Inferior parietal cortex (tissue), 1 donor: ENCODE results near the gene NXN.
"Not testable (repeated sequence)": the region's sequence is repeated elsewhere in the genome, so short reads cannot be mapped to it uniquely, and the experiment has no call there.

Source experiments
- DNase-seq: peaks from one replicate; pipeline ENCODE4 v3.0.0-alpha.2; 2016; ENCODE audit errors: extremely low spot score

The NXN gene

GRCh38 chr17:830381-830780 is 149.2 kb downstream of the NXN start:
- DNase-seq: no peak

- DNase-seq: not testable (repeated sequence)
Observed at GRCh38 chr17:829614-830013, 150.0 kb downstream of the NXN start.

GRCh38 chr17:828761-829160 is 150.8 kb downstream of the NXN start:
- DNase-seq: no peak

DNA sequence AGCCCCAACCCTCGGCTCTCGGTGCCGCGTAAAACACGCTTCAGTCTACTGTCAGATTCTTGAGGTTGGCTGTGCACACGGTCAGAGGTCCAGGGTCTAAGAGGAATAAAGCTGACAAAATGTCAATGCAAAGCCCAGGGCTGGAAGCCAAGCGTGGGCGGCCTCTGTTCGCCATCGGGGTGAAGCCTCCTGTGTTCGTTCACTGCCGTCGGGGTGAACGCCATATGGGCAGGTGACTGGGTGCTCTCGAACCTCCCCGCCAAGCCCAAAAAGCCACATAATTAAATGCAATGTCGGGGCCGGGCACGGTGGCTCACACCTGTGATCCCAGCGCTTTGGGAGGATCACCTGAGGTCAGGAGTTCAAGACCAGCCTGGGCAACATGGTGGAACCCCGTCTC is 152.8 kb downstream of the NXN start:
- DNase-seq: no peak

DNA sequence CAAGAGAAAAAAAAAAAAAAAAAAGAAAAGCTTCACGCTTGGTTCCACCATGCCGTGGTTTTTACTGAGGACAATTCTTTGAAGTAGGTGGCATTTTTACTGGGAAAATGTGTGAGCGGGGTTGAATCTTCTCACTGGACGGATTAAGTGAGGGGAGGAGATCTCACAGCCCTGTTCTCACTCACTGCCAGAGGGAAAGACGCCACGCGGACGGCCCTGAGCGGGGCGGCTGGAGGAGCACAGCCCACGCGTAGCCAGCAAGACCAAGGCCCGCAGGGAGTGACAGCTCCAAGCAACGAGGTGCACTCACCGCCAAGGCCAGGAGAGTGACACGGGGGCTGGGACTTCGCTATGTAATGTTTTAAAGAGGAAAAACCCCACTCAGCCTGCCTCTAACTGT is 154.4 kb downstream of the NXN start:
- no peak for DNase-seq

GRCh38 chr17:824378-824777 is 155.2 kb downstream of the NXN start:
- DNase-seq: no peak

DNA sequence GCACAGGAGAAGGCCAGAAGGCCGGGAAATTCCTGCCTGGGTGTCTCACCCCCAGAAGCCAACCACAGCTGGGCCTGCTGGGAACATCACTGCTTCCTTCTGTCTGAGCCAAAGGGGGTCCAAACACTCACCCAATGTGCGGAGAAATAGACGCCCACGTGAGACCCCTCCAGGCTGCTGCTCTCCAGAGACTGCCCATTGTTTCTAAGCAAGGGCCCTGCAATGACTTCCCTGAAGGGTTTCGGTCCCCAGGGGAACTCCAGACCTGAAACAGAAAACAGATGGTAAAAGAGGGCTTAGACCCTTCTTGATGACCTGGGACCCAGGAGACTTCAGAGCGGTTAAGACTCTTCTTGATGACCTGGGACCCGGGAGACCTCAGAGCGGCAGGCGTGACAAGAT is 156.1 kb downstream of the NXN start:
- no peak for DNase-seq

GRCh38 chr17:819251-819650 is 160.3 kb downstream of the NXN start:
- no peak for DNase-seq

GRCh38 chr17:814371-814770 is 165.2 kb downstream of the NXN start:
- no peak for DNase-seq

DNA sequence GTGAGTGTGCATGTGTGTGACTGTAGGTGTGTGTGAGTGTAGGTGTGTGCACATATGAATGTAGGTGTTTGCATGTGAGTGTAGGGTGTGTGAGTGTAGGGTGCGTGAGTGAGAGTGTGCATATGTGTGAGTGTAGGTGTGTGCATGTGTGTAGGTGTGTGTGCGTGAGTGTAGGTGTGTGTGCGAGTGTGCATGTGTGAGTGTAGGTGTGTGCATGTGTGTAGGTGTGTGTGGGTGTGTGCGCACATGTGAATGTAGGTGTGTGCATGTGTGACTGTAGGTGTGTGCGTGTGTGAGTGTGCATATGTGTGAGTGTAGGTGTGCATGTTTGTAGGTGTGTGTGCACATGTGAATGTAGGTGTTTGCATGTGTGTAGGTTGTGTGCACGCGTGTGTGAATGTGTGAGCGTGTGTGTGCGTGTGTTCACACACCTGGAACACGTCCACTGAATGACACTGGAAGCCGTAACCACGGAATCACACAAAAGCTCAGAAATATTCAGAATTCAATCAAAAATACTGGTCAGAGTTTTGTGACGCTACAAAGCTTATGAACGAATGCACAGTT is 166.9 kb downstream of the NXN start:
- no peak for DNase-seq

DNA sequence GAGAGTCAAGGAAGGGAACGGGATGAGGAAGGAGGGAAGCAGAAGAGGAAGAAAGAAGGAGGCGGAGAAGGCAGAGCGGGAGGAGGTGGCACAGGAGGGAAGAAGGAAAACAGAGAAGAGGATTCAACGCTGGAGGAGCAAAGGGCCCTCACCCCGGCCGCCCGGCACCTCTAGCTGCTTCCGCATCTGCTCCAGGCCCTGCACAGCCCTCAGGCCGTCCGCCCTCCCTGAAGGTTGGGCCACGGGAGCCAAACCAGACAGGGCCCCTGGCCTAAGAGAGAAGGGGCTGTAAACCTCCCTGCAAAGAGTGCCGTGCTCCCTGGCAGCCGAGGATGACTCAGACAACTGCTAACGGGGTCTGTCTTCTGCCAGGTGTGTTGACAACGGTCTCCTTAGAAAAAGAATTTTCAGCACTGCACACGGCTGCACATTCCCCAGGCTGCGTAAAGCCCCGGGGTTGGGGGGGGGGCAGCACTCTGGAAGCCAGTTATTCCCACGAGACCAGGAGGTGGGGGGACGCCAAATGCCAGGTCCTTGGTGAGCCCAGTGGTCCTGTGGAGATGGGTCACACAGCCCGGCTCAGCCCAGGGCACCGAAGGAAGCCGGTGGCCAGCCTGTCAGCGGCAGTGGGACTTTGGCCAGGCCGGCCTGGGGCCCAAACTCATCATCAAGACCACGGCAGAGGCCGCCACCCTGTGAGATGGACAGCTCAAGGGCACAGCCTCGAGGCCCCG is 168.4 kb downstream of the NXN start:
- DNase-seq: no peak

- DNase-seq: no peak
Observed at GRCh38 chr17:807523-808294, 171.9 kb downstream of the NXN start.

- DNase-seq: no peak
Observed at GRCh38 chr17:806781-807522, 172.6 kb downstream of the NXN start.

DNA sequence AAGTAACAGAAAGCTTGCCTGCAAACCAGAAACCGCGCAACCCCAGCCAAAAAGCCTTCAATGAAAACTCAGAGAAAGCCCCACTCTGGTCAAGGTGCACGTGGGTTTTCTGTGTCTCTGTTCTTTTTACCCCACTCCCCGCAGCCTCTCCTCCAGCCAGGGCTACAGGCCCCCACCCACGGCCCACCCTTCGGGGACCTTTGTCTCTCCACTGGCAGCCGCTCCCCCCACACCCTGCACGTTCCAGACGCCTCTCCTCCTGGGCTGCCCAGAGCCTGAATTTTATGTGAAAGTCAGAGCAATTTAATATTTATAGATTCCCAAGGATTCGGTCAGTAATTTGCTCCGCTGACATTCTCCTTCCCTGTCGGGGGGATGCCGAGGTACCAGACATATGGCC is 173.2 kb downstream of the NXN start:
- DNase-seq: no peak

DNA sequence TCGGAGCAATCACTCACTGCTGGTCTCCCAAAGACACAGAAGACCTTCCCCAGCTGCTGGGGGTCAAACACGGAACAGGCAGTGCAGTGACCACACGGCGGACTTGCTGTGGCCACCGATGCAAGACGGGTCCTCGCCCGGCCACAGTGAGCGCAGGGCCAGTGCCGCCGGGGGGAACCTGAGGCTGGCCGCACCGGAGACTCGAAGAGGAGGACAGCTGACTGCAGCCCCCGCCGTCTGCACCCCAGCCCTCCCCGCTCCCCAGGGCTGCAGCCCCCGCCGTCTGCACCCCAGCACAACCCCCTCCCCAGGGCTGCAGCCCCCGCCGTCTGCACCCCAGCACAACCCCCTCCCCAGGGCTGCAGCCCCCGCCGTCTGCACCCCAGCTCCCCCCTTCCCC is 173.7 kb downstream of the NXN start:
- not testable (repeated sequence) for DNase-seq

DNA sequence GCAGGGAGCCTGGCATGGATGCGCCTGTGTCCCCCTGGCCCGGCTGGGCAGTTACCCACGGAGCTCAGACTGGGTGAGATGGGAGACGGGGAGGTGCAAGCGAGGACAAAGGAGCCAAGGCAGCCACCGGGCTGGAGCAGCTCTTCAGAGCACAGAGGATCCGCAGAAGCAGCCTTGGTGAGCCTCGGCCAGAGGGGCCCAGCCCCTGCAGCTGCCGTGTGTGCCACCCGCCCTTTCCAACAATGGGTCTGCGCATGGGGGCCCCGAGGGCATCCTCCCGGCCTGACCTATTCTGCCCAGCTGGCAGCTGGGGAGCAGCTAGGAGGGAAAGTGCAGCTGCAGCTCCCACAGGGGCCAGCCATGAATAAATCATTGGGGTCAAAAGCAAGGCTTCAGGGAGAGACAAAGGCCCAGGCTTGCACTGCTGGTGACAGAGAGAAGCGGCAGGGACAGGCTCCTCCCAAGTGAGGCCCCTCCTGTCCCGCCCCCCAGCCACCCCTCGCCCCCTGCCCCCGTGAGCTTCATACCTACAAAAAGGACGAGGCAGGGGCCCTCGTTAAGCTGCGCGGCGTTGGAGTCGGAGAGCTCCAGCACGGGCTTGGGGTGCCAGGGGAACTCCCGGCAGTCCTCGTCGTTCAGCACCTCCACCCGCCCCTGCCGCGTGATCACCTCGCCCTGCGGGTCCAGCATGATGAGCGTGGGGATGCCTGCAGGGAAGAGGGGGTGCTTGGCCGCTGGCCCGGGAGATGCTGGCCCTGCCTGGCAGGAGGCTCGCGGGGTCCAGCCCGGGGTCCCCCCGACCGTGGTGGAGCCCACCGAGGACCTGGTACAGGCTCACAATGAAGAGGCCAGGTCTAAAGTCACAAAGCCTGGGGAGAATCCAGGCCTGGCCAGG is 174.8 kb downstream of the NXN start:
- DNase-seq: no peak

DNA sequence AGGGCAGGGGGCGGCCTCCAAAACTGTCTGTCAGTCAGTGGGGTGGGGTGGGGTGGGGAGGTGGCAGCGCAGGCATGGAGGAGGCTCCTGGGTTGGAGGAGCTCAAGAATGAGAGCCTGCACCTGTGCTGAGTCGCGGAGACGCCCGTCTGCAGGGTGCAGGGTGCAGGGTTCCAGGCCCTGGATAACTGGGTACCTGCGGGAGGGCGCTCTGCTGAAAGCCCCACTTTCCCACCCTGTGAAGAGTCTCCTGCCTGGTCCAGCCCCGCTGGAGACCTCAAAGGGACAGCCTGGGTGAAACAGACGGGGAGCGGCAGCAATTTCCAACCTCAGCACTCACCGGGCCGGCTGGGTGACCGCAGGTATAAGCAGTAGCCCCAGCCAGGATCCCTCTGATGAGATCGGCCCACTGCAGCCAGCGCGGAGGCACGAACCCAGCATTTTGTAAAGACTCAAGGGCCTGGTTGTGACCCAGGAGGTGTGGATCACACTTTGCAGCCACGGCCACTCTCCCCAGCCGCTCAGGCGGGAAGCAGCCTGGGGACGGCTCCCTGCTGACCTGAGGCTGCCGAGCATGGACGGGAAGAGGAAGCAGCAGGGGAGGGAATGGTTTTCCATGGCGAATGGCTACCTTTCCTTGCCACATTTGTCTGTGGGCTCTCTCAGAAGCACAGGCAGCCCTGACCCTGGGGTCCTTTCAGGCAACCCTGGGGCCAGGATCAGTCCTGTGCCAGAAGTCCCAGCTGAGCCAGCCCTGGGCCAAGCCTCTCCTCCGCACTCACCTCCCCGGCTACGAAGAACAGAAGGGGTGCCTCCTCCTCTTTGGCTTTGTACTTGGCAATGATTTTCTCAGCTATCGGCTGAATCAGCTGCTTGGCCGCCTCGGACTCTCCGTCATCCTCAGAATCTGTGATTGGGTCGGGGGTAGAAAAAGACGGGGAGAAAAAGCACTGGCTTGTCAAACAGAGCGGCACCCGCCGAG is 176.4 kb downstream of the NXN start:
- DNase-seq: no peak

DNA sequence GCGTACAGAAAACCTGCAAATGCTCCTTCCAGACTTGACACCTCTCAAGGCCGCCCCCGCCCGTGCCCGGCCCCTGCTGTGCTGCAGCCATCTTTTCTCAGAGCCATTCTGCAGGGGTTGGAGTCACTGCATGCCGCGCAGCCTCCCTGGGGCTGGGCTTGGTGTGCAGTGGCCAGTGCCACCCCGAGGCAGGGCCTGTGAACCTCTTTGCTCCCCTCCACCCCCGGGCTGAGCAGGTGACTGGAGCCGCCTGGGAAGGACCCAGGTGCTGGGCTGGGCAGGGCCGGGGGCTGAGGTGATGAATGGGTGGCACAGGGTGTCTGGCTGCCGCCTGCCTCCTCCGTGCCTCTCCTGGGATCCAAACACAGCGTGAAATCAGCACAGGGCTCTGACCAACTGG is 177.1 kb downstream of the NXN start:
- DNase-seq: no peak

GRCh38 chr17:801660-802059 is 177.9 kb downstream of the NXN start:
- DNase-seq: no peak
